HG02981 (cell line): ENCODE results near the gene AKAP9.
"Not testable (repeated sequence)": the region's sequence is repeated elsewhere in the genome, so short reads cannot be mapped to it uniquely, and the experiment has no call there.

ENCODE experiments used
- ATAC-seq: cut with Tn5 transposase; IDR thresholded peaks from one replicate; pipeline ENCODE4 v1.9.1; 2021; ENCODE audit warnings: mild to moderate bottlenecking, moderate library complexity; ENCODE audit not compliant: unreplicated experiment

AKAP9 gene

GRCh38 chr7:91945476-91945875 lies 4.8 kb downstream of the AKAP9 start:
- ATAC-seq: no peak

DNA sequence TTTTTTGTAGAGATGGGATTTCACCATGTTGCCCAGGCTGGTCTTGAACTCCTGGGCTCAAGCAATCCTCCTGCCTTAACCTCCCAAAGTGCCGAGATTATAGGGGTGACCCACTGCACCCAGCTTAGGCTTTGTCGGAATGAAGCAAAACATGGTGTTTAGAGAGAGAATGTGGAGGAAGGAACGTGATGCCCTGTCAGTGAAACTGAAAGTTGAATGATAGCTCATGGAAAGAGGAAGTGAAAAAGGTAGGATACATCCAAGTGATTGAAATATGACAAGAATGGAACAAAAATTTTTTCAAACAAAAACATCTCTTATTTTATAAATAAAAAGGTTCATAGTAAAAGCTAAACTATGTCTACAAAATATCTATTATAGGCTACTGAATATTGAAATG lies 5.9 kb downstream of the AKAP9 start:
- no peak for ATAC-seq

DNA sequence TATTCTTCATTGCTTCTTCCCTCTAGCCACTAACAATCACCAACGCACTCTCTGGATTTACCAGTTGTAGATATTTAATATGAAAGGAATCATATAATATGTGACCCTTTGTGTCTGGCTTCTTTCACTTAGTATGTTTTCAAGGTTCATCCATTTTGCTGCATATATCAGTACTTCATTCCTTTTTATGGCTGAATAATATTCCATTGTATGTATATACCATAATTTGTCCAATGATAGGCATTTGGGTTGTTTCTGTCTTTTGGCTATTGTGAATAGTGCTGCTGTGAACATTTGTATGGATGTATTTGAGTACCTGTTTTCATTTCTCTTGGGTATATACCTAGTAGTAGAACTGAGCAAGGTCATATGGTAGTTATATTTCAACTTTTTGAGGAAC lies 7.3 kb downstream of the AKAP9 start:
- ATAC-seq: no peak

GRCh38 chr7:91949221-91950009 lies 8.8 kb downstream of the AKAP9 start:
- peak; percentile 67 for ATAC-seq

DNA sequence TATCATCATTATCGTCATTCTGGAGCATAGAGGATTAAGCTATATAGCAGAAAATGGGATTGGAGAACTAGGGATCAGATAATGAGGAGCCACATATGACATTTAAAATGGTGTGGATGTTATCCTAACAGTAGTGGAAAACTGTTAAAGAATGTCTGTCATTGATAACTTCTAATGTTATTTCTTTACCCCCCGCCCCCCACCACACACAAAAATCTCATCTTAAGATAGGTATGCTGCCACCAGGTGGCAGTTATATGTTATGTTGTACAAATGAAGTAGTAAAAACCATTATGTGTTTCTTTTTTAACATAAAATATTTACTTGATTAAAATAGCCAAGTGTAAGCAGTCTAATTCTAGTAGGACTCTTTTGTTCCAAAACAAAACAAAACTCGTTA lies 13.0 kb downstream of the AKAP9 start:
- no peak for ATAC-seq

DNA sequence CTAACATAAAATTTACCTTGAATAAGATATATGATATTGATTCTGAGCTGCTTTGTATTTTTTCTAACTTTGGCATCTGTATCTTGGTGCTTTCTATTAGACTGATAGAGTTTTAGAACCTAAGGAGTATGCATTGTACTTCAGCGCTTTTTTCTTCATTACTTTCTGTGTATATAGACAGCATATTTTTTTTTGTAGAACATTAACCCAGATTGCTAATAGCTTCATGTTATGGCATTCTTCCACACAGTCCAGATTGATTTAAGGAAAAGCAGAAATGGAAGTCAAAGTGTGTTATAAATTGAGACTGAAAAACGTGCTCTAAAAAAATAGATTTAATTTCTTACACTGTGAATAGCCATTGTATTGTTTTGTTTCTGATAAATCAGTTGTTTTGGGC lies 15.8 kb downstream of the AKAP9 start:
- not testable (repeated sequence) for ATAC-seq

DNA sequence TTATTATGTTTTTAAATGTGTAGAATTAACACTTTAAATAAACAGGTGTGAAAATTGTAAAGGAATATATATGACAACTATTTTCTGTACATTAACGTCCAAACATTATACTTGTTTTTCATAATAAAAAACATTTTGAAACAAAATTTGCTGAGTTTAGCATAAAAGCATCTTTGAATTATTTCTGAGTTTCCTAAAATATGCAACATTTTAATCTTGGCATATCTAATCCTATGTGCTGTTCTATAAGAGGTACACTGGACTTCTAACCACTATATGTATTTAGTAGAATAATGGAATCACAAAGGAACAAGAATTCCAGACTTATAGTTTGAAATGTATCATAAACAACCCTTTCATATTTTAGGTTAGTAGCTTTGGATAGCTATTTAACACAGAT lies 16.6 kb downstream of the AKAP9 start:
- ATAC-seq: no peak

GRCh38 chr7:91957823-91958222 lies 17.2 kb downstream of the AKAP9 start:
- ATAC-seq: no peak

GRCh38 chr7:91959023-91959422 lies 18.4 kb downstream of the AKAP9 start:
- ATAC-seq: no peak

GRCh38 chr7:91961816-91962215 lies 21.2 kb downstream of the AKAP9 start:
- ATAC-seq: no peak

DNA sequence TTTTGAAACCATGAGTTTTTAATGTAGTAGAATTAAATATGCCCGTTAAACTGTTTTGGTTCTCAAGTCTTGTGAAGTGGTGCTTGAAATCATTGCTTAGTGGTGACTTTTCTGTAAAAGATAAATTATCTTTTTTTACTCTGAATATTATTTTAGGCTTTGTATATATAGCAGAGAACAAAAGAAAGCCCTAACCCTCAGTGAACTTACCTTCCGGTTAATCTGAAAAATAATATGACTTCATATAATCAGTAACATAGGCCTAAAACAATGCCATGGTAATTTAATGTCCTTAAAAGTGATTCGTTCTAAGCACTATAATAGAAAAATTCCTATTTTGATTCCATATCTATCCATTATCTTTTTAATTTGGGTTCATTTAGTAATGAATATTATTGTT lies 21.8 kb downstream of the AKAP9 start:
- no peak for ATAC-seq

DNA sequence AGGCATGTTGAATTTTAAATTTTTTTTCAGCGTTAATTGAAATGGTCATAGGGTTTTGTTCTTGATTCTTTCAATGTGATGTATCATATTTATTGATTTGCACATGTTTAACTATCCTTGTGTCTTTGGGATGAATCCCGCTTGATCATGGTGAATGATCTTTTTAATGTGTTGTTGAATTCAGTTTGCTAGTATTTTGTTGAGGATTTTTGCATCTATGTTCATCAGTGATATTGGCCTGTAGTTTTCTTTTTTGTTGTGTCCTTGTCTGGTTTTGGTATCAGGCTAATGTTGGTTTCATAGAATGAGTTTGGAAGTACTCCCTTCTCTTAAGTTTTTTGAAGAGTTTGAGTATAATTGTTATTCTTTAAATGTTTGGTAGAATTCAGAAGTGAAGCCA lies 26.9 kb downstream of the AKAP9 start:
- not testable (repeated sequence) for ATAC-seq

- ATAC-seq: no peak
Observed at GRCh38 chr7:91973639-91974038, 33.0 kb downstream of the AKAP9 start.

DNA sequence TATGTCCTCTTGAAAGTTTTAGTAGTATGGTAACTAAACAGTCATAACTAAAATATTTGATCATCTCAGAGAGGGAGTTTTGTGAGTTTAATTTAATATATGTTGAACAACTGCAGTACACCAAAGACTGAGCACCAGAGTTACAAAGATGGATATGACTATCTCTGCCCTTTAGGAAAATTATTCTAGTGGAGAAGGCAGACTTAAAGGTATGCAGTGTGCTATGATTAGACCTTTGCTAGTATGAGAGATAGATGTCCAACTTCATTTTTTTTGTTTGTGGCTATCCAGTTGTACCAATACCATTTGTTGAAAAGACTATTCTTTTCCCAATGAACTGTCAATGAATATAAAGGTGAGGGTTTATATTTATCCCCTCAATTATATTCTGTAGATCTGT lies 33.4 kb downstream of the AKAP9 start:
- ATAC-seq: no peak

- ATAC-seq: no peak
Observed at GRCh38 chr7:91976743-91977142, 36.1 kb downstream of the AKAP9 start.

GRCh38 chr7:91979590-91979989 lies 38.9 kb downstream of the AKAP9 start:
- ATAC-seq: no peak

- ATAC-seq: not testable (repeated sequence)
Observed at GRCh38 chr7:91982352-91982751, 41.7 kb downstream of the AKAP9 start.

GRCh38 chr7:91988213-91988612 lies 47.6 kb downstream of the AKAP9 start:
- ATAC-seq: no peak

DNA sequence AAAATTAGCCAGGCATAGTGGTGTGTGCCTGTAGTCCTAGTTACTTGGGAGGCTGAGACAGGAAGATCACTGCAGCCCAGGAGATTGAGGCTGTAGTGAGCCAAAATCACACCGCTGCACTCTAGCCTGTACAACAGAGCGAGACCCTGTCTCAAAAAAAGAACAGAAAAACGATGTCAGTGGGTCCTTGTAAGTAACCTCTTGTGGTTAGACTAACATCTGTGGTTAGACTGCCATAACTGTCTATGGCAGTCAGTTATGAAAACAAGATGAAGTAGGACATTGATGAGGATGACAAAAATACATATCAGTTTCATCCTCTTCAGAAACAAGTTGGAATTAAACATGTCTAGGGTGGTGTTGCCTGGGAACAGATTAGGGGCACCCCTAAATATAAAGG lies 53.3 kb downstream of the AKAP9 start:
- ATAC-seq: no peak

DNA sequence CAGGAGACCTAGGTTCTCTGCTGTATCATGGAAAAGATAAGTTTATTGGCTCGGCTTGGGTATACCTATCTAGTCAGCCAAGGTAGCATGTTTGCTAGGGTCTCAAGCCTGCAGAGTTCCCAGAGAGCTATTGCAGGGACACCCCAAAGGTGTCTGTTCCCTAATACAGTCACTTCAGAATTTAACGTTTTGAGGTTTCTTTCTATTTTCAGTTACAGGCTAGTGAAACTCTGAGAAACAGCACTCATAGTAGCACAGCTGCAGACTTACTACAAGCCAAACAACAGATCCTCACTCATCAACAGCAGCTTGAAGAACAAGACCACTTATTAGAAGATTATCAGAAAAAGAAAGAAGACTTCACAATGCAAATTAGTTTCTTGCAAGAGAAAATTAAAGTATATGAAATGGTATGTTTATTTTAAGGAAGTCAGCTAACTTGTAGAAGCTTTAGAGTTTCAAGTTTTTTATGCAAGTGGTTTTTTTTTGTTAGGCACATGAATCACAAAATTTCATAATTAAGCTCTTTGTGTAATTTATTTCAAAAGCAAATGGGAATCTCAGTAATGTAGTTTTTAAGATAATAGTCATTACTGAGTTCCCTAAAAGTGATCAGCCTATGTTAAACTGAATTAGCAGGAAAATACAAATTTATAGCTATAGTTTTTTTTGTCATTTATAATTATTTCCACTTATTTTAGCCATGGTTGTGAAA lies 54.9 kb downstream of the AKAP9 start:
- ATAC-seq: peak; percentile 88

GRCh38 chr7:91999631-92000565 lies 59.2 kb downstream of the AKAP9 start:
- ATAC-seq: no peak
